ENCODE measurements around the gene CELA1. TPM values are rescaled to one million over a fixed set of nuclear protein-coding genes. Genes with fewer than 3 reads are reported as not detected.

CELA1 gene
- total RNA-seq, 2 experiments from 2014 or later = 0.85 to 1.2 TPM

DNA sequence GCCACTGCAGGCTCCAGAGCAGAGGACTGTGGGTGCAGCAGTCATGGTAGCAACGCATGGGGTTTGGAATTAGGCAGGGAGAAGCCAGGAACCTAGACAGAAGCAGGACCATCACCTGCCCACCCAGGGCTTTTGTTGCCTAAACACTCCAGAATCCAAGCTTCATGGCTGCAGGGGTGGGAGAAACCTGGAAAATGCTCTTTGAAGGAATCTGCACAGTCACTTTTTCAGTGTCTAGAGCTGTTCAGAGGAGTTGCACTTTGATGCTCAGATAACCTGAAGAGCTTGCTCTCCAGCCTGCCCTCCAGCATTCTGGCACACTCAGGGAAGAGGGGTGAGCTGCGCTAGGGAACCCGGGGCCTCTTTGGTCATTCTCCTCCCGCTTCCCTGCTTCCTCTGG, 1.6 kb upstream of the CELA1 start:
- CTCF ChIA-PET = no interaction called here
- Mint-ChIP-seq H3K4me1 (ENCODE audit: low read depth) (peaks cover 10% of the 10 kb centered on the region), H3K9me3 (no peaks in the 10 kb centered on the region), H3K27me3 (no peaks in the 10 kb centered on the region), H3K4me3 (no peak overlapping the region), H3K27ac (no peak overlapping the region), H3K36me3 (ENCODE audit: low read depth) (no peaks in the 10 kb centered on the region)
- Histone ChIP-seq H3K4me1 (ENCODE audit: insufficient read depth, low read length) (peaks cover 5% of the 10 kb centered on the region), H3K36me3 (ENCODE audit: insufficient read depth, low read length) (no peaks in the 10 kb centered on the region), H3K27me3 (ENCODE audit: control insufficient read depth in 1 of 2, insufficient read depth in 2 of 2, low read length in 2 of 2) (no peaks in the 10 kb centered on the region), H3K4me3 (ENCODE audit: low read length) (no peak overlapping the region), H3K9me3 (ENCODE audit: control insufficient read depth in 1 of 2, insufficient read depth in 1 of 2, low read length in 2 of 2) (no peaks in the 10 kb centered on the region), H3K27ac (ENCODE audit: low read depth in 1 of 2, low read length in 2 of 2) (no peak overlapping the region)
- ATAC-seq (ENCODE audit: poor library complexity) (no peak), DNase-seq (no peak)
- TF ChIP-seq, protein P1, sequence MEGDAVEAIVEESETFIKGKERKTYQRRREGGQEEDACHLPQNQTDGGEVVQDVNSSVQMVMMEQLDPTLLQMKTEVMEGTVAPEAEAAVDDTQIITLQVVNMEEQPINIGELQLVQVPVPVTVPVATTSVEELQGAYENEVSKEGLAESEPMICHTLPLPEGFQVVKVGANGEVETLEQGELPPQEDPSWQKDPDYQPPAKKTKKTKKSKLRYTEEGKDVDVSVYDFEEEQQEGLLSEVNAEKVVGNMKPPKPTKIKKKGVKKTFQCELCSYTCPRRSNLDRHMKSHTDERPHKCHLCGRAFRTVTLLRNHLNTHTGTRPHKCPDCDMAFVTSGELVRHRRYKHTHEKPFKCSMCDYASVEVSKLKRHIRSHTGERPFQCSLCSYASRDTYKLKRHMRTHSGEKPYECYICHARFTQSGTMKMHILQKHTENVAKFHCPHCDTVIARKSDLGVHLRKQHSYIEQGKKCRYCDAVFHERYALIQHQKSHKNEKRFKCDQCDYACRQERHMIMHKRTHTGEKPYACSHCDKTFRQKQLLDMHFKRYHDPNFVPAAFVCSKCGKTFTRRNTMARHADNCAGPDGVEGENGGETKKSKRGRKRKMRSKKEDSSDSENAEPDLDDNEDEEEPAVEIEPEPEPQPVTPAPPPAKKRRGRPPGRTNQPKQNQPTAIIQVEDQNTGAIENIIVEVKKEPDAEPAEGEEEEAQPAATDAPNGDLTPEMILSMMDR (IDR thresholded peaks at IDR 0.05) = no peak
- intact Hi-C loops (cut with DNase I, micrococcal nuclease) = loop anchor here in 1 of 2 experiments (10.0 kb wide), 1 partner anchor 583 kb away; the partner anchor contains the start of gene ATF1
- POLR2A ChIA-PET = no interaction called here

DNA sequence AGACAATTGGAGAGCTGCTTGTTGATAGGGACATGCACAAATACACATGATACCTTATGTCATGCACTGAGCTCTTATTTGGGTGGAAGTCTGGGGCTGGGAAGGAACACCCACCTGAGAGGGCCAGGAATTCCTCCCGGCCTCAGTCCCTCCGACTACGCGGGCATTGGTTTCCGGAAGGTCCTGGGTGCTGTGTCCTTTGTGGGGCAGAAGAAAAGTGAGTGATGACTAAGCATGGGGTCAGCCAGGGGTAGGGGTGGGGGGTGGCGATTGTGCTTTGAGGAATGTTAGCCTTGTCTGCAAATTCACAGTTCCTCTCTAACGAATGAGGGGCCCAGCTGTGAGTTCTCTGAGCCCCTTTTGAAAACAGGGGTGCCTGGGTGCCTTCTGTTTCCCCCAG, 798 bp downstream of the CELA1 start:
- Histone ChIP-seq H3K27me3 (ENCODE audit: control insufficient read depth in 1 of 2, insufficient read depth in 2 of 2, low read length in 2 of 2) (no peaks in the 10 kb centered on the region), H3K36me3 (ENCODE audit: insufficient read depth, low read length) (no peaks in the 10 kb centered on the region), H3K4me3 (ENCODE audit: low read length) (no peak overlapping the region), H3K9me3 (ENCODE audit: control insufficient read depth in 1 of 2, insufficient read depth in 1 of 2, low read length in 2 of 2) (no peaks in the 10 kb centered on the region), H3K4me1 (ENCODE audit: insufficient read depth, low read length) (peaks cover 9% of the 10 kb centered on the region), H3K27ac (ENCODE audit: low read depth in 1 of 2, low read length in 2 of 2) (no peak overlapping the region)
- CTCF ChIA-PET = no interaction called here
- POLR2A ChIA-PET = interaction anchor here (0.6 to 1.9 kb wide), 2 partner anchors 27 to 149 kb away, joined by 3 to 6 read pairs; no protein-coding TSS in a partner anchor
- Mint-ChIP-seq H3K4me1 (ENCODE audit: low read depth) (peaks cover 11% of the 10 kb centered on the region), H3K4me3 (no peak overlapping the region), H3K27ac (no peak overlapping the region), H3K9me3 (no peaks in the 10 kb centered on the region), H3K27me3 (no peaks in the 10 kb centered on the region), H3K36me3 (ENCODE audit: low read depth) (no peaks in the 10 kb centered on the region)
- intact Hi-C loops (cut with DNase I, micrococcal nuclease) = loop anchor here in 1 of 2 experiments (10.0 kb wide), 1 partner anchor 581 kb away; the partner anchor contains the start of gene ATF1
- TF ChIP-seq, protein P1 (IDR thresholded peaks at IDR 0.05) = no peak
- DNase-seq (no peak), ATAC-seq (ENCODE audit: poor library complexity) (no peak)

DNA sequence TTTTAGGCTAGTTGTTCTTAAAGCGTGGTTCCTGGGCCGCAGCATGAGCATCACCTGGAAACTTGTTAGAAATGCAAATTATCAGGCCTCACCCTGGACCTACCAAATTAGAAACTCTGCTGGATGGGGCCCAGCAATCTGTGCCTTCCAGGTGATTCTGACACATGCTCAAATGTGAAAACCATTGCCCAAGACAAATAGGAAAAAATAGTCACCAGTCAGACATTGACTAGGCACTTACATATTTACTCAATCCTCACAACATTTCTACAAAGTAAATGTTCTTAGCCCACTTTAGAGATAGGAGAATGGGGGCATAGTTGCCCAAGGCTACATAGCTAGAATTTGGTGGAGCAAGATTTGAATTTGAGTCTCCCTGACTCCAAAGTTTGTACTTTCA, 3.3 kb downstream of the CELA1 start:
- POLR2A ChIA-PET = interaction anchor here (1.0 kb wide), 1 partner anchor 77 kb away, joined by 3 read pairs; no protein-coding TSS in a partner anchor
- Mint-ChIP-seq H3K4me3 (no peak overlapping the region), H3K9me3 (no peaks in the 10 kb centered on the region), H3K4me1 (ENCODE audit: low read depth) (peaks cover 11% of the 10 kb centered on the region), H3K27ac (no peak overlapping the region), H3K36me3 (ENCODE audit: low read depth) (no peaks in the 10 kb centered on the region), H3K27me3 (no peaks in the 10 kb centered on the region)
- H3K27me3 ChIP-seq (ENCODE audit: control insufficient read depth in 1 of 2, insufficient read depth in 2 of 2, low read length in 2 of 2) = no peaks in the 10 kb centered on the region
- TF ChIP-seq, protein P1 (IDR thresholded peaks at IDR 0.05) = no peak
- ATAC-seq (ENCODE audit: poor library complexity) (no peak), DNase-seq (no peak)
- intact Hi-C loops (cut with DNase I, micrococcal nuclease) = loop anchor here in 1 of 2 experiments (5.0 to 10.0 kb wide), 2 partner anchors 296 to 578 kb away; partner anchors contain the start of genes ATF1 and LETMD1
- peaks cover 17% of the 10 kb centered on the region for H3K4me1 ChIP-seq (ENCODE audit: insufficient read depth, low read length)
- no peaks in the 10 kb centered on the region for H3K36me3 ChIP-seq (ENCODE audit: insufficient read depth, low read length)
- H3K27ac ChIP-seq (ENCODE audit: low read depth in 1 of 2, low read length in 2 of 2) = no peak overlapping the region
- CTCF ChIA-PET = interaction anchor here (3.8 kb wide), 1 partner anchor 20 kb away, joined by 52 read pairs; the partner anchor contains the start of gene BIN2
- H3K4me3 ChIP-seq (ENCODE audit: low read length) = no peak overlapping the region
- no peaks in the 10 kb centered on the region for H3K9me3 ChIP-seq (ENCODE audit: control insufficient read depth in 1 of 2, insufficient read depth in 1 of 2, low read length in 2 of 2)
